PFSK-1 (cell line): ENCODE results near the gene CNTN3.

ENCODE experiments used
- FOXP2 ChIP-seq: optimal IDR thresholded peaks from 2 replicates; pipeline ENCODE3; 2011; ENCODE audit warnings: borderline replicate concordance, control low read depth, inconsistent platforms; ENCODE audit not compliant: insufficient read depth; ENCODE audit errors: extremely low read length, extremely low read depth
- POLR2AphosphoS5 ChIP-seq: IDR thresholded peaks from 2 replicates; pipeline ENCODE4 v1.6.1; 2012; ENCODE audit warnings: low read depth, mild to moderate bottlenecking, control low read depth, low read length, moderate library complexity
- SIN3A ChIP-seq: IDR thresholded peaks from 2 replicates; pipeline ENCODE4 v1.6.1; 2012; ENCODE audit warnings: mild to moderate bottlenecking, low read length, moderate library complexity, borderline replicate concordance; ENCODE audit not compliant: insufficient read depth
- TAF1 ChIP-seq: IDR thresholded peaks from 2 replicates; pipeline ENCODE4 v1.6.1; 2012; ENCODE audit warnings: low read length, control low read depth, borderline replicate concordance; ENCODE audit not compliant: insufficient read depth
- TF ChIP-seq, protein P1 (sequence below), 2 experiments: IDR thresholded peaks; 2 replicates each; pipeline versions ENCODE4 v1.6.1 to v1.8.0; 2011 to 2012; ENCODE audit warnings: low read depth in 2 of 2, low read length in 2 of 2, control low read depth in 1 of 2, inconsistent platforms in 1 of 2, mild to moderate bottlenecking in 1 of 2, moderate library complexity in 1 of 2; ENCODE audit not compliant: insufficient read depth in 1 of 2

The CNTN3 gene

DNA sequence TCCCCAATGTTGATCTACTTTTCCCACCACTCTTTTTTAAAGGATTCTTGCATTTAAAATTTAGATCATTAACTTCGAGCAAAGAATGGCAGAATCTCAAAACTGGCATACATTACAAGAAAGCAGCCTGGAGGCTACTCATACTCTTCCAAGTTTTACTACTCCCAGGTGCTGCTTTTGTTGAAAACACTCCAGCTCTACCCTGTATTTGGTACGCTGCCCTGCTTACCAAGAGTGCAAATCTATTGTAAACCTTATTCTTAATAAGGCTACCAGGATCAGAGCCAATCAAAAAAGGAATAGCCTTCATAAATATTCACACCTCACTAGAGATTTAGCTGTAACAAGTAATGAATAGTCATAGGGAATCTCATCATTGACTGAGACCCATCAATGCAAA is 11.6 kb upstream of the CNTN3 start:
- TF ChIP-seq FOXP2 (no peak), TAF1 (no peak), SIN3A (no peak), POLR2AphosphoS5 (no peak)
- TF ChIP-seq, protein P1, sequence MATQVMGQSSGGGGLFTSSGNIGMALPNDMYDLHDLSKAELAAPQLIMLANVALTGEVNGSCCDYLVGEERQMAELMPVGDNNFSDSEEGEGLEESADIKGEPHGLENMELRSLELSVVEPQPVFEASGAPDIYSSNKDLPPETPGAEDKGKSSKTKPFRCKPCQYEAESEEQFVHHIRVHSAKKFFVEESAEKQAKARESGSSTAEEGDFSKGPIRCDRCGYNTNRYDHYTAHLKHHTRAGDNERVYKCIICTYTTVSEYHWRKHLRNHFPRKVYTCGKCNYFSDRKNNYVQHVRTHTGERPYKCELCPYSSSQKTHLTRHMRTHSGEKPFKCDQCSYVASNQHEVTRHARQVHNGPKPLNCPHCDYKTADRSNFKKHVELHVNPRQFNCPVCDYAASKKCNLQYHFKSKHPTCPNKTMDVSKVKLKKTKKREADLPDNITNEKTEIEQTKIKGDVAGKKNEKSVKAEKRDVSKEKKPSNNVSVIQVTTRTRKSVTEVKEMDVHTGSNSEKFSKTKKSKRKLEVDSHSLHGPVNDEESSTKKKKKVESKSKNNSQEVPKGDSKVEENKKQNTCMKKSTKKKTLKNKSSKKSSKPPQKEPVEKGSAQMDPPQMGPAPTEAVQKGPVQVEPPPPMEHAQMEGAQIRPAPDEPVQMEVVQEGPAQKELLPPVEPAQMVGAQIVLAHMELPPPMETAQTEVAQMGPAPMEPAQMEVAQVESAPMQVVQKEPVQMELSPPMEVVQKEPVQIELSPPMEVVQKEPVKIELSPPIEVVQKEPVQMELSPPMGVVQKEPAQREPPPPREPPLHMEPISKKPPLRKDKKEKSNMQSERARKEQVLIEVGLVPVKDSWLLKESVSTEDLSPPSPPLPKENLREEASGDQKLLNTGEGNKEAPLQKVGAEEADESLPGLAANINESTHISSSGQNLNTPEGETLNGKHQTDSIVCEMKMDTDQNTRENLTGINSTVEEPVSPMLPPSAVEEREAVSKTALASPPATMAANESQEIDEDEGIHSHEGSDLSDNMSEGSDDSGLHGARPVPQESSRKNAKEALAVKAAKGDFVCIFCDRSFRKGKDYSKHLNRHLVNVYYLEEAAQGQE (IDR thresholded peaks at IDR 0.05; ENCODE audit: insufficient read depth in 1 of 2, low read depth in 2 of 2, low read length in 2 of 2) = no peak

DNA sequence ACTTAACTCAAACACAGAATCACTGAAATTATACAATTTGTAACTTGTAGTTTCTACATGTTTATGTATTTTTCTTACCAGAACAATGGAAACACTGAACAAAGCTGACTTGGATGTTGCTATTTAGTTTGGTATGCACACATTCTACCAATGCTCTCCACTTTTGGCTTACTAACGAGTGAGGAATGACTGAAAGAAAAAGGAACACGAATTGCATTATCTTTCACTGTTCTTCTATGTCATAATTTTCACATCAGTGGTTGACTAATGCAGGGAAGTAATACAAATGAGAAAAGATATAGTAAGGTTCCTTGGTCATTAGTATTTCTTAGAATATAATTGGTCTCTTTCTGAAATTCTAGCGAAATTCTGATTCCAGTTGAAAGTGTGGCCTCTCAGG is 9.8 kb upstream of the CNTN3 start:
- TF ChIP-seq, protein P1 (IDR thresholded peaks at IDR 0.05; ENCODE audit: insufficient read depth in 1 of 2, low read depth in 2 of 2, low read length in 2 of 2) = no peak
- TF ChIP-seq POLR2AphosphoS5 (no peak), FOXP2 (no peak), TAF1 (no peak), SIN3A (no peak)

DNA sequence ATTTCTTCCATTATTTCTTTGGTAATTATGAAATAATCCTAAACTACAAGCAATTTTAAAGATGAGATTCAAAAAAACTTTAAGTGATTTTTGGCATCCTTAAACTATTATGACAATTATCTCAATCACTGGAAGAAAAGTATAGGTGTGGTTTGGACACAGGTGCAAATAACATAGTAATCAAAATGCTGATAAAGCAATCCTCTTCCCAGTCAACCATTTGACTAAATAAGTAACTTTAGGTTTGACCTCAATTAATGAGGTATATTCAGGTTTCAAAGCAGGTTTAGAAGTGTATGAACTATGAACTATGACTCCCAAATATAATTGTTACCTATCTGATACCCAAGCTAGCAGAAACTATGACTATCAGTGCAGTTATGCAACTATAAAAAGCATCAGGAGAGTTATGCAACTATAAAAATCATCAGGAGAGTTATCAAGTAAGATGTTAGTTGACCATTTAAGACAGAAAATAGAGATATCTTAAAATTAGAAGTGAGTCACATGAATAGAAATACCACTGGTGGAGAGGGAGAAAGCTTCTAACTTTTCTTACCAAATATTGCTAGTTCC is 8.9 kb upstream of the CNTN3 start:
- TF ChIP-seq, protein P1 (IDR thresholded peaks at IDR 0.05; ENCODE audit: insufficient read depth in 1 of 2, low read depth in 2 of 2, low read length in 2 of 2) = no peak
- TF ChIP-seq SIN3A (no peak), TAF1 (no peak), FOXP2 (no peak), POLR2AphosphoS5 (no peak)

DNA sequence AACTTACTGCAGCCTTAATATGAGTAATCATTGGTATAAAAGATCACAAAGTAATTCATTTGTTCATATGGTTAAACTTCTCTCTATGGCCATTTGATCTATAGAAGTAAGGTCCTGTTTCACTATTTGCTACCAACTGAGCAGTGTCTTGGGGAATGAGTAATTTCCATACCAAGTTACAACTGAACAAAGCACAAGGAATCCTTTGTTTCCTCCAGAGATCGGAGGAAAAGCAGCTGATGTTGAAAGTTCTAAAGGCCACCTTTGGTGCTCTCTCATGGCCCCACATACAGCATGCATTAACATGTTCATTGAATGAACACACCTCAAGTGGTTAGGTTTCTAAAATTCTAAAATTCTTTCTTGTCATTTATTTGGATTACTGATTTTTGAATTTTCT is 7.1 kb upstream of the CNTN3 start:
- TF ChIP-seq POLR2AphosphoS5 = no peak
- no peak for TF ChIP-seq FOXP2
- TF ChIP-seq TAF1 = no peak
- TF ChIP-seq SIN3A = no peak
- TF ChIP-seq, protein P1 (IDR thresholded peaks at IDR 0.05; ENCODE audit: insufficient read depth in 1 of 2, low read depth in 2 of 2, low read length in 2 of 2) = no peak

DNA sequence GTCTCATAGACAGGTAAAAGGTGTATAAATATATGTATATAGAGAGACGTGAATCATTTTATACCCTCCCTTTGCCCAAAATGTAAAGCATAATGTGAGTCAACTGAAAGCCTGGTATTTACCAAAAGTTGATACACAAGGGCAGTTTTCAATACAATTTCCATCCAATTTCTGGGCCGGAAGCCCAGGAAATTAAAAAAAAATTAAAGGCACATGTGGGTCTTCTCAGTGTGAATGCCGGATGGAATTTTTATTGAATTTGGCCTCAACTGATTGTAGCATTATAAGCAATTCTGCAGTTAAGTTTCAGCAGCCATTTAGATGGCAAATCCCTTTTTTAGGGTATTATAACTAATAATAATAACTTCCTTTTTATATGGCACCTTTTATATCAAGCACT is 3.3 kb upstream of the CNTN3 start:
- TF ChIP-seq TAF1 = no peak
